Fibroblast of mammary gland (primary cell): ENCODE data around the gene ZNF687.
"Not testable (repeated sequence)": the region's sequence is repeated elsewhere in the genome, so short reads cannot be mapped to it uniquely, and the experiment has no call there.

ENCODE experiments used
- DNase-seq: peaks from one replicate; pipeline ENCODE4 v3.0.0-alpha.2; 2010; ENCODE audit warnings: low read depth
- H3K4me3 ChIP-seq: 2 replicates; pipeline ENCODE4 v1.5.1; 2011; ENCODE audit warnings: low read depth, mild to moderate bottlenecking, low read length, moderate library complexity; ENCODE audit not compliant: control insufficient read depth
- CTCF ChIP-seq: conservative IDR thresholded peaks from 2 replicates; pipeline ENCODE4 v1.5.1; 2011; ENCODE audit warnings: low read depth, low read length, inconsistent platforms; ENCODE audit not compliant: control insufficient read depth, insufficient read depth

Gene ZNF687

GRCh38 chr1:151265446-151266236 is 16.5 kb upstream of the ZNF687 start:
- H3K4me3 ChIP-seq: no peak overlapping the region
- no peak for DNase-seq
- TF ChIP-seq CTCF: no peak

DNA sequence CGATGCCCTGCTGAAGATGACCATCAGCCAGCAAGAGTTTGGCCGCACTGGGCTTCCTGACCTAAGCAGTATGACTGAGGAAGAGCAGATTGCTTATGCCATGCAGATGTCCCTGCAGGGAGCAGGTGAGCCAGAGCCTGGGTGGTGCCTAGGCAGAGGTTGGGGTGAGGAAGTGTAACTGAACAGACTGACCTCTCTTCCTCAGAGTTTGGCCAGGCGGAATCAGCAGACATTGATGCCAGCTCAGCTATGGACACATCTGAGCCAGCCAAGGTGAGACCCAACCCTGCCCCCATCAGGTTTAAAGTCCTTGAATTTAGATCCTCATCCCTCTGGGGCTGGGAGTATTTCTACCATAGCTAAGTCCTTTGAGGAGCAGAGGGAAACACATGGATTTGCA is 15.8 kb upstream of the ZNF687 start:
- H3K4me3 ChIP-seq: no peak overlapping the region
- no peak for DNase-seq
- no peak for TF ChIP-seq CTCF

- no peak for TF ChIP-seq CTCF
- DNase-seq: no peak
- no peak overlapping the region for H3K4me3 ChIP-seq
These were observed 15.3 kb upstream of the ZNF687 start for GRCh38 chr1:151266821-151267220.

- no peak overlapping the region for H3K4me3 ChIP-seq
- DNase-seq: no peak
- no peak for TF ChIP-seq CTCF
These were observed 14.3 kb upstream of the ZNF687 start for GRCh38 chr1:151267760-151268159.

DNA sequence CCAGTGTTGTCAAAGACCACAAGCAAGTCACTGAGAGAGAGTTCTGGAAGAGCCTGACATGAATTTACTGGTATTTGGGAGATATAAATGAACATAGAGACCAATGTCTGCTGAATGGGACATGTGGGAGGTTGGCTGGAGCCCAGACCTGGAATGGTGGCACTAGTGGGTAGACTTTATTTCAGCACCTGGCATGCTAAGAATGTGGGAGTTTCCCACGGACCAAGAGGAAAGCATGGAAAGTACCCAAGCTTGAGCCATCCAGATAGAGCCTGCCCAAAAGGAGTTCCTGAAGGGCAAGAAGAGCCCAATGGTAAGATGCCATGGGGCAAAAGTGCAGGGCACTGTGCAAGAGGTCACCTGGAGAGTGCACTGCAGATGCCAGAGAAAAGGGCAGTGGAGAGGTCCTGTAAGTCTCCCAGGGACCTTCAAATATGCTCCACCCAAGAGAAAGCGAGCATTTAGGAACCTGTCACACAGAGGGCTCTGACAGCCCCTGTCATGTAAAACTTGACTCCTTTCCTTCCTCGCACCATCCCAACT is 8.1 kb upstream of the ZNF687 start:
- TF ChIP-seq CTCF: no peak
- no peak overlapping the region for H3K4me3 ChIP-seq
- DNase-seq: no peak

DNA sequence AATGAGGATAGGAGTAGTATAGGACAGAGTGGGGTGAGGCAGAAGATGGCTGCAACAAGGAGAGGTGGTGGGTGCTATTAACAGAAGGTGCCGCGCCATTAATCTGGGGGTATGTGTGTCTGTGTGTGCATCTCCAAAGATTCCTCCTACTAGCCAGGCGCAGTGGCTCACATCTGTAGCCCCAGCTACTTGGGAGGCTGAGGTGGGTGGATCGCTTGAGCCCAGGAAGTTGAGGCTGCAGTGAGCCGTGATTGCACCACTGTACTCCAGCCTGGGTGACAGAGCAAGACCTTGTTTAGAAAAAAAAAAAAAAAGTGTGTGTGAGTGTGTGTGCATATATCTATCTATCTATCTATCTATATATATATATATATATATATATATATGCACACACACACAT is 6.8 kb upstream of the ZNF687 start:
- DNase-seq, H3K4me3 ChIP-seq: not testable (repeated sequence)

- DNase-seq: no peak
- H3K4me3 ChIP-seq: no peak overlapping the region
- TF ChIP-seq CTCF: no peak
These were observed 4.8 kb upstream of the ZNF687 start for GRCh38 chr1:151277249-151277648.
